Urinary bladder (tissue), 4 donors: ENCODE data around the gene MAML1. TPM values are rescaled to one million over a fixed set of nuclear protein-coding genes. Genes with fewer than 3 reads are reported as not detected.
"Not testable (repeated sequence)": the region's sequence is repeated elsewhere in the genome, so short reads cannot be mapped to it uniquely, and the experiment has no call there.

Source experiments
- DNase-seq: peaks from one replicate; pipeline ENCODE4 v3.0.0-alpha.2; 2015; ENCODE audit errors: extremely low spot score
- H3K27ac ChIP-seq: one replicate; pipeline ENCODE4 v1.5.1; 2013; ENCODE audit warnings: low read depth, mild to moderate bottlenecking, moderate library complexity
- H3K36me3 ChIP-seq: one replicate; pipeline ENCODE4 v1.6.1; 2013; ENCODE audit warnings: mild to moderate bottlenecking, moderate library complexity; ENCODE audit not compliant: insufficient read depth
- H3K4me1 ChIP-seq: one replicate; pipeline ENCODE4 v1.6.1; 2013; ENCODE audit warnings: mild to moderate bottlenecking, moderate library complexity; ENCODE audit not compliant: insufficient read depth
- H3K4me3 ChIP-seq: one replicate; pipeline ENCODE4 v1.5.1; 2013; ENCODE audit warnings: low read depth, low read length
- WGBS: extraction: QIAGEN DNeasy Blood & Tissue Kit; methylation state at CpG from one replicate; pipeline ENCODE4 v1.1.7; 2013; 5-methylcytosine and 5-hydroxymethylcytosine counted together
- polyA plus RNA-seq: library from polyadenylated mRNA; stranded (reverse); fragments of 200-250 nt; gene quantifications from one replicate; pipeline ENCODE4 v1.2.3, GENCODE V29; 2013
- total RNA-seq: library from RNA; depleted of rRNA; stranded (reverse); fragments of >200 nt; gene quantifications from one replicate; pipeline ENCODE4 v1.2.3, GENCODE V29; 2014
- donor health status: healthy with polysubstance abuse.
- donor health status: healthy.

The MAML1 gene
- total and polyA plus RNA-seq, 2 donors: 14.4 to 19.8 TPM

- no peak overlapping the region for H3K27ac ChIP-seq
- no peaks in the 10 kb centered on the region for H3K4me1 ChIP-seq
- 76% methylated on average over 2 of the region's 2 CpGs for WGBS
- no peak for DNase-seq
- no peak overlapping the region for H3K4me3 ChIP-seq
- peaks cover 8% of the 10 kb centered on the region for H3K36me3 ChIP-seq
Observed at GRCh38 chr5:179720222-179720621, 12.4 kb upstream of the MAML1 start.

- Histone ChIP-seq H3K36me3 (peaks cover 11% of the 10 kb centered on the region), H3K27ac (no peak overlapping the region), H3K4me1 (no peaks in the 10 kb centered on the region), H3K4me3 (no peak overlapping the region)
- WGBS: 93% methylated on average over 4 of the region's 4 CpGs
- no peak for DNase-seq
Observed at GRCh38 chr5:179724163-179724562, 8.5 kb upstream of the MAML1 start.

DNA sequence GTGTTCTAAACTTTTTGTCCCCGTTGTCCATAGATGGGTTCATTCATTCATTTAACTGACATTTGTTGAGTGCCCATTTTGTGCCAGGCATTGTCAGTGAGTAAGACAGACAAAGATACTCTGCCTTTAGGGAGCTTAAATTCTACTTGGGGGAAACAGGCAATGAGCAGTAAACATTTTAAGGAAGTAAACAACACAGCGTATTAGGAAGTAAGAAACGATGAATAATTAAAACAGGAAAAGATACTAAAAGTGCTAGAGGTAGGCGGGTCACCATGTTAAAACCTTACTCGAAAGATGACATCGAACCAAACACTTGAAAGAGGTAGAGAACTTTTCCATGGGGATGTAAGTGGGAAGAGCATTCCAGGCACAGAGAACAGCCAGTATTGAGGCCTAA, 5.5 kb upstream of the MAML1 start:
- H3K27ac ChIP-seq: no peak overlapping the region
- DNase-seq: no peak
- WGBS: 87% methylated on average over 6 of the region's 6 CpGs
- no peaks in the 10 kb centered on the region for H3K4me1 ChIP-seq
- H3K36me3 ChIP-seq: peaks cover 7% of the 10 kb centered on the region
- no peak overlapping the region for H3K4me3 ChIP-seq

DNA sequence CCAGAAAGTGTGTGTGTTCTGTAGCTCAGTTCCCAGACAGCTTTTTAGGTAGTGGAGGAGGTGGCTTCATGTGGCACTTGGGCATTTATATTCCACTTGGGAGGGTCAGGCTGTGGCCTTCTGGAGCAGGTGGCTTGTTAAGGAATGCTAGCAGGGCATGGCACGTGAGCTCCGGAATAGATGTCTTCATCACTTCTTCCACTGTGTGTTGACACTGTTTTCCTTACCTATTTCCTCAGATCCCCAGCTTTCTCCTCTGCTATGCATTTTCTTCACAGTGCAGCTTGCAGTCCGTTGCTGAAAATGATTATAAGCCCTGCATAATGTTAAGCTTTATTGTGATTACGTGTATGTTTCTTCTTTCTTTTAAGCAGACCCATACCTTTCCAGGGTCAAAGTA, 3.3 kb upstream of the MAML1 start:
- Histone ChIP-seq H3K4me3 (no peak overlapping the region), H3K27ac (no peak overlapping the region), H3K4me1 (no peaks in the 10 kb centered on the region), H3K36me3 (peaks cover 5% of the 10 kb centered on the region)
- no peak for DNase-seq
- 85% methylated on average over 4 of the region's 4 CpGs for WGBS

DNA sequence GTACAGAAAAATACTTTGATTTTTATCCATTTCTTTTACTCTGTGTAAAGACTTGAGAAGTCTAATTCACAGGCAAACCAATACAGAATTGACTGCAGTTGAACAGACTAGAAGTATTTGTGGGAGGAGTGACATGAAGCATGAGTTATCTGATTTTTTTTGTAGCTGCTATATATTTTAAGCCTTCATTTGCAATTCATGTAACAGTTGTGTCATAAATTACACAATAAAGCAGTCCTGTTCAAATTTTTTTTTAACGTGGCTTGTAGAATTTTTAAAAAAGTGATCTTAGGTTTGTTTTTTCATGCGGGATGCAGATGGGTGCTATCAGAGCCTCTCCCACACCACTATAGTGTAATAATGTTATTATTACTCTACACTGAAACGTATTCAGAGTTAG, 2.9 kb upstream of the MAML1 start:
- no peak for DNase-seq
- Histone ChIP-seq H3K27ac (no peak overlapping the region), H3K36me3 (peaks cover 5% of the 10 kb centered on the region), H3K4me3 (no peak overlapping the region), H3K4me1 (no peaks in the 10 kb centered on the region)
- WGBS: 78% methylated on average over 3 of the region's 3 CpGs

GRCh38 chr5:179730356-179730755, 2.3 kb upstream of the MAML1 start:
- H3K27ac ChIP-seq: no peak overlapping the region
- DNase-seq: no peak
- no peak overlapping the region for H3K4me3 ChIP-seq
- WGBS: 66% methylated on average over 3 of the region's 3 CpGs
- no peaks in the 10 kb centered on the region for H3K4me1 ChIP-seq
- peaks cover 5% of the 10 kb centered on the region for H3K36me3 ChIP-seq

DNA sequence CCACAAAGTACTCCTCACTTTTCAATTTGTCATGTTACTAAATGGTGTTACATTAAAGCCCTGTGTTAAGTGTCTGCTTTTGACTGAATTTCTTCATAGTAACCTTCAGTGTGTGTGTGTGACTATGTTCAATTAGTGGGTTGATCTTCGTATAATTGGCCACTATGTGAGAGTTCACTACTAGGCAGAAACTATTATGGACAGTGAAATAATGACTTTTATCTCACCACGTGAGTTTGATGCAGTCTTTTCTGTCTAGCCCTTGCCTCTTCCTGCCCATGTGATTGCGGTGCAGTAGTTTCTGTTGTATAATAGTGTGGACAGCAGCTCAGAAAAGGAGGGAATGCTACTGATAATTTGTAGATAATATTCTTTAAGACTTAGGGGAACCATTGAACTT, 1.8 kb upstream of the MAML1 start:
- H3K4me1 ChIP-seq: no peaks in the 10 kb centered on the region
- H3K27ac ChIP-seq: no peak overlapping the region
- 73% methylated on average over 3 of the region's 3 CpGs for WGBS
- peaks cover 5% of the 10 kb centered on the region for H3K36me3 ChIP-seq
- no peak for DNase-seq
- H3K4me3 ChIP-seq: no peak overlapping the region

DNA sequence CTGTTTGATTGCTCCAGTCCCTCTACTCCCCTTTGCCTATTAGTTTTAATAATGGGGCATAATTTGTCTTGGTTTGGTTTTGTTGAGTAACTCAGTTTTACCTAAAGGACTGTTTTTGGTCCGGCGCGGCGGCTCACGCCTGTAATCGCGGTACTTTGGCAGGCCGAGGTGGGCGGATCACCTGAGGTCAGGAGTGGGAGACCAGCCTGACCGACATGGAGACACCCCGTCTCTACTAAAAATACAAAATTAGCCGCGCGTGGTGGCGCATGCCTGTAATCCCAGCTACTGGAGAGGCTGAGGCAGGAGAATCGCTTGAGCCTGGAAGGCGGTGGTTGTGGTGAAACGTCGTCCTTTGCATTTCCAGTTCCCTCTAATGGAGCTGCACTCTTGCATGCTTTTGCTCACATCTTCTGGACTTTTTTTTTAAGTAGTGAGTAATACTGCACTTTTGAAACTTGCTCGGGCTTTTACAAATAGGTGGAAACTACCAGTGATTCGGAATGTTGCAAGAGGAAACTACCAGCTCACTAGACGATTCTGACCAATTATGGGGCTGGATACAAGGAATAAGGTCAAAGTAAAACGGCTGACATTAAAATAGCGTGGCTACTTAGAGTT, 721 bp upstream of the MAML1 start:
- peak; percentile 33 for DNase-seq
- H3K4me3 ChIP-seq: peak overlapping the region; percentile 26
- peaks cover 5% of the 10 kb centered on the region for H3K36me3 ChIP-seq
- H3K4me1 ChIP-seq: no peaks in the 10 kb centered on the region
- H3K27ac ChIP-seq: peak overlapping the region; percentile 59
- WGBS: 62% methylated on average over 24 of the region's 24 CpGs

DNA sequence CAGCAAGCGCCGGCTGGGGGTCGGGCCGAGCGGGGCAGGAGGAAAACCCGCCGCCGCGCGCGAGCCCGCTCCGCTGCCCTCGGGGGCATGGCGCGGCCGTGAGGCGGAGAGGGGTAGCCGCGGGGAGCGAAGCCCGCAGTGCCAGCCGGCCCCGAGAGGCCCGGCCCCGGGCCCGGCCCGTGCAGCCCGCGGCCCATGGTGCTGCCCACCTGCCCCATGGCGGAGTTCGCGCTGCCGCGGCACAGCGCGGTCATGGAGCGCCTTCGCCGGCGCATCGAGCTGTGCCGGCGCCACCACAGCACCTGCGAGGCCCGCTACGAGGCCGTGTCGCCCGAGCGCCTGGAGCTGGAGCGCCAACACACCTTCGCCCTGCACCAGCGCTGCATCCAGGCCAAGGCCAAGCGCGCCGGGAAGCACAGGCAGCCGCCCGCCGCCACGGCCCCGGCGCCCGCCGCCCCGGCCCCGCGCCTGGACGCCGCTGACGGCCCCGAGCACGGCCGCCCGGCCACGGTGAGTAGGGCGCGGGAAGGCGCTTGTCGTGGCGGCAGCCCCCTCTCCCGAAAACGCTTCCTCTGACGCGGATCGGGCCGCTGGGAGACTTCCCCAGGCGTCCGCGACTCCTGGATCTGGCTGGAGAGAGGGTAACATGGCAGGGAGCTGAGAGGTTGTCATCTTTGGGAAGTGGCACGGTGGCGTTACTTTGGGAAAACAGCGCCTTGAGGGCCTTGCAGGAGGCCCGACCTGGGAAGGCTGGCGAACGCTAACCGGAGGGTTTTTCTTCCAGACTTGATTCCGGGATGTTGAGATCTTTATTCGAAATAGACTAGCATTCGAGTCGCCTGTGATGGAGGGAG, 523 bp downstream of the MAML1 start:
- Histone ChIP-seq H3K4me1 (no peaks in the 10 kb centered on the region), H3K36me3 (no peaks in the 10 kb centered on the region), H3K27ac (peak overlapping the region; percentile 97), H3K4me3 (peak overlapping the region; percentile 99)
- peak; percentile 6 for DNase-seq
- under 1% methylated on average over 101 of the region's 101 CpGs for WGBS

DNA sequence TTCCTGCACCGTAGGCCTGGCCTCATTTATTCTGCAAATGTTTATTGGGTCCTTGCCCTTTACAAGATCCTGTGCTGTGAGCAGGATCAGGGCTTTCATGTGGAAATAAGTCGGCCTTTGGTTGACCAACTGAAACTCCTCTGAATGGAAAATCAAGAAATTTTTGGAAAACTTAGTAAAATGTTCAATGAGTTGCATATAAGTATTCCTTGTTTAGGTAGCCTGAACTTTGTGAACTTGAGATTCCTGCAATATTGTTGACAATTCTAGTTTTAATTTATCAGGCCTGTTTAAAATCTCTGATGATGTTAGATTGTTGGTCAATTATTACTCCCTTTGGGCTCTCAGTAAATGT, 1.1 kb downstream of the MAML1 start:
- no peaks in the 10 kb centered on the region for H3K36me3 ChIP-seq
- peak overlapping the region; percentile 99 for H3K4me3 ChIP-seq
- no peaks in the 10 kb centered on the region for H3K4me1 ChIP-seq
- WGBS: 0% methylated on average over 2 of the region's 2 CpGs
- H3K27ac ChIP-seq: peak overlapping the region; percentile 97
- no peak for DNase-seq

- Histone ChIP-seq H3K36me3 (no peaks in the 10 kb centered on the region), H3K27ac (no peak overlapping the region), H3K4me3 (peak overlapping the region; percentile 8), H3K4me1 (no peaks in the 10 kb centered on the region)
- no peak for DNase-seq
- 79% methylated on average over 12 of the region's 12 CpGs for WGBS
Observed at GRCh38 chr5:179734536-179735164, 2.0 kb downstream of the MAML1 start.

GRCh38 chr5:179738742-179739141, 6.1 kb downstream of the MAML1 start:
- 93% methylated on average over 4 of the region's 4 CpGs for WGBS
- H3K36me3 ChIP-seq: no peaks in the 10 kb centered on the region
- H3K4me1 ChIP-seq: no peaks in the 10 kb centered on the region
- H3K27ac ChIP-seq: no peak overlapping the region
- no peak for DNase-seq
- H3K4me3 ChIP-seq: no peak overlapping the region

- not testable (repeated sequence) for H3K36me3 ChIP-seq, DNase-seq, H3K27ac ChIP-seq, H3K4me1 ChIP-seq, H3K4me3 ChIP-seq
- WGBS: 88% methylated on average over 7 of the region's 7 CpGs
Observed at GRCh38 chr5:179744106-179744505, 11.5 kb downstream of the MAML1 start.

GRCh38 chr5:179746872-179747271, 14.2 kb downstream of the MAML1 start:
- no peaks in the 10 kb centered on the region for H3K4me1 ChIP-seq
- no peak overlapping the region for H3K4me3 ChIP-seq
- DNase-seq: no peak
- 97% methylated on average over 2 of the region's 2 CpGs for WGBS
- H3K27ac ChIP-seq: no peak overlapping the region
- no peaks in the 10 kb centered on the region for H3K36me3 ChIP-seq
